H9 (cell line): ENCODE data around the gene NFATC4. TPM values are rescaled to one million over a fixed set of nuclear protein-coding genes. Genes with fewer than 3 reads are reported as not detected.

Experiments used
- DNase-seq: peaks from one replicate; pipeline ENCODE4 v3.0.0-alpha.2; 2017
- H2AFZ ChIP-seq: one replicate; pipeline ENCODE4 v1.6.1; 2013; ENCODE audit warnings: mild to moderate bottlenecking, low read length, control low read depth, moderate library complexity
- H2AK5ac ChIP-seq: 2 replicates; pipeline ENCODE4 v1.6.1; 2013; ENCODE audit warnings: low read length, control low read depth, mixed read lengths; ENCODE audit not compliant: insufficient read length
- H2BK120ac ChIP-seq: one replicate; pipeline ENCODE4 v1.6.1; 2013; ENCODE audit warnings: low read depth, mild to moderate bottlenecking, low read length, control low read depth, inconsistent platforms; ENCODE audit not compliant: poor library complexity, severe bottlenecking
- H2BK12ac ChIP-seq: 2 replicates; pipeline ENCODE4 v1.6.1; 2013; ENCODE audit warnings: low read length, control low read depth, mixed read lengths, low read depth; ENCODE audit not compliant: insufficient read length
- H2BK15ac ChIP-seq: 2 replicates; pipeline ENCODE4 v1.6.1; 2013; ENCODE audit warnings: low read depth, low read length, control low read depth
- H2BK20ac ChIP-seq: one replicate; pipeline ENCODE4 v1.6.1; 2013; ENCODE audit warnings: low read depth, mild to moderate bottlenecking, low read length, control low read depth, inconsistent platforms; ENCODE audit not compliant: poor library complexity, severe bottlenecking
- H2BK5ac ChIP-seq: 2 replicates; pipeline ENCODE4 v1.6.1; 2013; ENCODE audit warnings: low read length, control low read depth, mixed read lengths; ENCODE audit not compliant: insufficient read length
- H3K14ac ChIP-seq: 2 replicates; pipeline ENCODE4 v1.6.1; 2013; ENCODE audit warnings: low read length, control low read depth; ENCODE audit not compliant: insufficient read depth
- H3K18ac ChIP-seq: 2 replicates; pipeline ENCODE4 v1.6.1; 2013; ENCODE audit warnings: low read depth, mild to moderate bottlenecking, mixed read lengths, low read length, control low read depth; ENCODE audit not compliant: insufficient read length
- H3K23ac ChIP-seq: 2 replicates; pipeline ENCODE4 v1.6.1; 2013; ENCODE audit warnings: low read length, control low read depth, mixed read lengths, low read depth; ENCODE audit not compliant: insufficient read length
- H3K23me2 ChIP-seq: 2 replicates; pipeline ENCODE4 v1.6.1; 2013; ENCODE audit warnings: low read depth, mild to moderate bottlenecking, mixed read lengths, low read length, control low read depth; ENCODE audit not compliant: insufficient read length, poor library complexity, severe bottlenecking
- H3K27ac ChIP-seq: 2 replicates; pipeline ENCODE4 v1.5.1; 2013; ENCODE audit warnings: low read length, control low read depth, mixed read lengths, low read depth; ENCODE audit not compliant: insufficient read length
- H3K27me3 ChIP-seq: 2 replicates; pipeline ENCODE4 v1.6.1; 2013; ENCODE audit warnings: low read length, control low read depth, inconsistent platforms; ENCODE audit not compliant: insufficient read depth
- H3K4ac ChIP-seq: 2 replicates; pipeline ENCODE4 v1.6.1; 2013; ENCODE audit warnings: low read depth, mild to moderate bottlenecking, control low read depth, inconsistent platforms, low read length, moderate library complexity
- H3K4me1 ChIP-seq: 2 replicates; pipeline ENCODE4 v1.6.1; 2013; ENCODE audit warnings: low read length, control low read depth, inconsistent platforms; ENCODE audit not compliant: insufficient read depth
- H3K4me2 ChIP-seq: 2 replicates; pipeline ENCODE4 v1.6.1; 2013; ENCODE audit warnings: low read length, control low read depth, mixed read lengths; ENCODE audit not compliant: insufficient read length, insufficient read depth
- H3K56ac ChIP-seq: 2 replicates; pipeline ENCODE4 v1.6.1; 2013; ENCODE audit warnings: low read depth, mild to moderate bottlenecking, mixed read lengths, low read length, control low read depth; ENCODE audit not compliant: insufficient read length
- H3K79me1 ChIP-seq: 2 replicates; pipeline ENCODE4 v1.6.1; 2013; ENCODE audit warnings: low read depth, mild to moderate bottlenecking, moderate library complexity, low read length, control low read depth, inconsistent platforms; ENCODE audit not compliant: insufficient read depth, poor library complexity, severe bottlenecking
- H3K79me2 ChIP-seq: 2 replicates; pipeline ENCODE4 v1.6.1; 2013; ENCODE audit warnings: low read length, control low read depth, inconsistent platforms; ENCODE audit not compliant: insufficient read depth
- H3K9ac ChIP-seq: 2 replicates; pipeline ENCODE4 v1.6.1; 2013; ENCODE audit warnings: low read length, control low read depth, mixed read lengths; ENCODE audit not compliant: insufficient read length; ENCODE audit errors: extremely low read depth
- H3K9me3 ChIP-seq: one replicate; pipeline ENCODE4 v1.6.1; 2013; ENCODE audit warnings: low read depth, low read length, inconsistent platforms; ENCODE audit not compliant: control insufficient read depth
- H3T11ph ChIP-seq: one replicate; pipeline ENCODE4 v1.6.1; 2013; ENCODE audit warnings: mild to moderate bottlenecking, low read length, control low read depth, inconsistent platforms
- H4K20me1 ChIP-seq: one replicate; pipeline ENCODE4 v1.6.1; 2013; ENCODE audit not compliant: control insufficient read depth, insufficient read length, insufficient read depth
- H4K5ac ChIP-seq: 2 replicates; pipeline ENCODE4 v1.6.1; 2013; ENCODE audit warnings: low read depth, mild to moderate bottlenecking, mixed read lengths, low read length, control low read depth; ENCODE audit not compliant: insufficient read length
- H4K8ac ChIP-seq: replicated peaks from 2 replicates; pipeline ENCODE4 v1.6.1; 2013; ENCODE audit warnings: low read length, control low read depth, mixed read lengths, low read depth; ENCODE audit not compliant: insufficient read length
- H4K91ac ChIP-seq: 2 replicates; pipeline ENCODE4 v1.6.1; 2013; ENCODE audit warnings: low read depth, mild to moderate bottlenecking, moderate library complexity, mixed read lengths, low read length, control low read depth; ENCODE audit not compliant: insufficient read length
- H3K27ac Mint-ChIP-seq, 3 experiments: 2 replicates in 2 of 3; 3 replicates in 1 of 3; pipeline ENCODE4 v1.8.0; 2020 to 2021; ENCODE audit warnings: mixed read lengths in 3 of 3, mild to moderate bottlenecking in 1 of 3, moderate library complexity in 1 of 3
- H3K27me3 Mint-ChIP-seq: 2 replicates; pipeline ENCODE4 v1.8.0; 2021; ENCODE audit warnings: low read depth, mild to moderate bottlenecking, moderate library complexity, mixed read lengths
- H3K36me3 Mint-ChIP-seq, 3 experiments: 2 replicates in 2 of 3; 3 replicates in 1 of 3; pipeline ENCODE4 v1.8.0; 2020 to 2021; ENCODE audit warnings: low read depth in 3 of 3, mixed read lengths in 3 of 3; ENCODE audit not compliant: insufficient read depth in 1 of 3
- H3K4me1 Mint-ChIP-seq, 2 experiments: 2 replicates each; pipeline ENCODE4 v1.8.0; 2020; ENCODE audit warnings: mixed read lengths in 2 of 2
- H3K4me3 Mint-ChIP-seq, 2 experiments: 2 replicates in 1 of 2; 3 replicates in 1 of 2; pipeline ENCODE4 v1.8.0; 2020 to 2021; ENCODE audit warnings: mild to moderate bottlenecking in 2 of 2, mixed read lengths in 2 of 2, moderate library complexity in 1 of 2
- H3K9me3 Mint-ChIP-seq, 2 experiments: 2 replicates in 1 of 2; 3 replicates in 1 of 2; pipeline ENCODE4 v1.8.0; 2020; ENCODE audit warnings: mild to moderate bottlenecking in 2 of 2, mixed read lengths in 2 of 2, moderate library complexity in 1 of 2
- CTCF ChIP-seq: fragments of 200-600 bp; sonication (generic); conservative IDR thresholded peaks from 3 replicates; pipeline ENCODE4 v1.8.0; 2021; ENCODE audit warnings: antibody characterized with exemption, mild to moderate bottlenecking
- WGBS: extraction: QIAGEN DNeasy Blood & Tissue Kit; methylation state at CpG from one replicate; pipeline ENCODE4 v1.1.7; 2013; ENCODE audit warnings: missing lambda C conversion rate, low lambda C conversion rate, mixed read lengths; ENCODE audit not compliant: insufficient read length; ENCODE audit errors: extremely low coverage; 5-methylcytosine and 5-hydroxymethylcytosine counted together
- total RNA-seq: library from RNA; stranded (reverse); gene quantifications from 2 replicates; pipeline ENCODE4 v1.2.1, GENCODE V29; 2021

Gene NFATC4
- total RNA-seq, 1 experiment from 2014 or later, result 46.4 TPM

- no peak for DNase-seq
- Histone ChIP-seq H3K27ac (no peak overlapping the region), H3K79me1 (no peaks in the 10 kb centered on the region), H3K4me2 (no peak overlapping the region), H2BK5ac (no peak overlapping the region), H3K9me3 (no peaks in the 10 kb centered on the region), H2AFZ (no peak overlapping the region), H3K23ac (no peak overlapping the region), H2BK15ac (no peak overlapping the region), H3K79me2 (no peaks in the 10 kb centered on the region), H3K4me1 (no peaks in the 10 kb centered on the region), H3K23me2 (peaks cover 15% of the 10 kb centered on the region), H2BK12ac (no peak overlapping the region), H3K4ac (no peak overlapping the region), H3T11ph (no peak overlapping the region), H3K56ac (no peak overlapping the region), H3K9ac (no peak overlapping the region), H3K18ac (no peak overlapping the region), H2BK120ac (no peak overlapping the region), H4K8ac (no peak overlapping the region), H2BK20ac (no peak overlapping the region), H4K91ac (no peak overlapping the region), H3K27me3 (no peaks in the 10 kb centered on the region; the same call in 1 of the 2 replicates), H3K14ac (no peak overlapping the region), H4K5ac (no peak overlapping the region), H4K20me1 (no peaks in the 10 kb centered on the region), H2AK5ac (no peak overlapping the region)
- Mint-ChIP-seq H3K36me3 (no peaks in the 10 kb centered on the region), H3K9me3 (no peaks in the 10 kb centered on the region), H3K4me1 (peaks cover 12 to 13% of the 10 kb centered on the region in 2 experiments), H3K27ac (no peak overlapping the region), H3K27me3 (peaks cover 52% of the 10 kb centered on the region), H3K4me3 (no peak overlapping the region)
- whole genome bisulfite sequencing, result no CpG with 5 or more reads among the region's 5 CpGs
- TF ChIP-seq CTCF, result no peak
Measured at GRCh38 chr14:24363401-24363800, 4.6 kb upstream of the NFATC4 start.
